ENCODE measurements around the gene CCR3.

DNA sequence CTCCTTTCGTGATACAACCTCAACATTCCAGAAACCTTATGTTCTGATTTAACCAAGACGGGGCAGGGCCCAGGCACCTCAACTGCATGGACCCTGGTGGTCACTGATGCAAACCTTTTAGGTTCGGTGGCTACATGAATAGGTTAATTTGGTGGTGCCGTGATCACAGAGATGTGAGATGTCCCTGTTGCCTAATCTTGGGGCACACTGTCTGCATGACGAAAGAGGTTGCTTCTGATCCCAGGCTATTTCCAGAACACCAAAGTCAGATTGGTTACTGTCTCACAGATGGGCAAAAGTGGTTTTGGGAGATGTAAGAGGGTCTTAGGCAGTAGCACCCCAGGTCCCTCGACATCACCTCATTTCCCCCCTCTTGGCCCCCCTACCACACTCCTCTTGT, 30.2 kb upstream of the CCR3 start:
- TF ChIP-seq POLR2A (IDR thresholded peaks at IDR 0.05; ENCODE audit: borderline replicate concordance, extremely low read depth, insufficient read depth, insufficient read length) (no peak), EZH2 (IDR thresholded peaks at IDR 0.05) (no peak), POLR2AphosphoS5 (IDR thresholded peaks at IDR 0.05; ENCODE audit: low read depth, low read length) (no peak), SIN3A (IDR thresholded peaks at IDR 0.05; ENCODE audit: low read depth) (no peak), SP1 (IDR thresholded peaks at IDR 0.05; ENCODE audit: low read depth) (no peak), EGR1 (IDR thresholded peaks at IDR 0.05; ENCODE audit: low read depth) (no peak), ZNF274 (IDR thresholded peaks at IDR 0.05; ENCODE audit: low read depth, low read length) (no peak), SRF (IDR thresholded peaks at IDR 0.05; ENCODE audit: low read depth) (no peak), CEBPB (IDR thresholded peaks at IDR 0.05; ENCODE audit: low read depth) (no peak)
- TF ChIP-seq, protein P1, sequence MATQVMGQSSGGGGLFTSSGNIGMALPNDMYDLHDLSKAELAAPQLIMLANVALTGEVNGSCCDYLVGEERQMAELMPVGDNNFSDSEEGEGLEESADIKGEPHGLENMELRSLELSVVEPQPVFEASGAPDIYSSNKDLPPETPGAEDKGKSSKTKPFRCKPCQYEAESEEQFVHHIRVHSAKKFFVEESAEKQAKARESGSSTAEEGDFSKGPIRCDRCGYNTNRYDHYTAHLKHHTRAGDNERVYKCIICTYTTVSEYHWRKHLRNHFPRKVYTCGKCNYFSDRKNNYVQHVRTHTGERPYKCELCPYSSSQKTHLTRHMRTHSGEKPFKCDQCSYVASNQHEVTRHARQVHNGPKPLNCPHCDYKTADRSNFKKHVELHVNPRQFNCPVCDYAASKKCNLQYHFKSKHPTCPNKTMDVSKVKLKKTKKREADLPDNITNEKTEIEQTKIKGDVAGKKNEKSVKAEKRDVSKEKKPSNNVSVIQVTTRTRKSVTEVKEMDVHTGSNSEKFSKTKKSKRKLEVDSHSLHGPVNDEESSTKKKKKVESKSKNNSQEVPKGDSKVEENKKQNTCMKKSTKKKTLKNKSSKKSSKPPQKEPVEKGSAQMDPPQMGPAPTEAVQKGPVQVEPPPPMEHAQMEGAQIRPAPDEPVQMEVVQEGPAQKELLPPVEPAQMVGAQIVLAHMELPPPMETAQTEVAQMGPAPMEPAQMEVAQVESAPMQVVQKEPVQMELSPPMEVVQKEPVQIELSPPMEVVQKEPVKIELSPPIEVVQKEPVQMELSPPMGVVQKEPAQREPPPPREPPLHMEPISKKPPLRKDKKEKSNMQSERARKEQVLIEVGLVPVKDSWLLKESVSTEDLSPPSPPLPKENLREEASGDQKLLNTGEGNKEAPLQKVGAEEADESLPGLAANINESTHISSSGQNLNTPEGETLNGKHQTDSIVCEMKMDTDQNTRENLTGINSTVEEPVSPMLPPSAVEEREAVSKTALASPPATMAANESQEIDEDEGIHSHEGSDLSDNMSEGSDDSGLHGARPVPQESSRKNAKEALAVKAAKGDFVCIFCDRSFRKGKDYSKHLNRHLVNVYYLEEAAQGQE (IDR thresholded peaks at IDR 0.05; ENCODE audit: low read depth), result no peak
- TF ChIP-seq, protein P2, sequence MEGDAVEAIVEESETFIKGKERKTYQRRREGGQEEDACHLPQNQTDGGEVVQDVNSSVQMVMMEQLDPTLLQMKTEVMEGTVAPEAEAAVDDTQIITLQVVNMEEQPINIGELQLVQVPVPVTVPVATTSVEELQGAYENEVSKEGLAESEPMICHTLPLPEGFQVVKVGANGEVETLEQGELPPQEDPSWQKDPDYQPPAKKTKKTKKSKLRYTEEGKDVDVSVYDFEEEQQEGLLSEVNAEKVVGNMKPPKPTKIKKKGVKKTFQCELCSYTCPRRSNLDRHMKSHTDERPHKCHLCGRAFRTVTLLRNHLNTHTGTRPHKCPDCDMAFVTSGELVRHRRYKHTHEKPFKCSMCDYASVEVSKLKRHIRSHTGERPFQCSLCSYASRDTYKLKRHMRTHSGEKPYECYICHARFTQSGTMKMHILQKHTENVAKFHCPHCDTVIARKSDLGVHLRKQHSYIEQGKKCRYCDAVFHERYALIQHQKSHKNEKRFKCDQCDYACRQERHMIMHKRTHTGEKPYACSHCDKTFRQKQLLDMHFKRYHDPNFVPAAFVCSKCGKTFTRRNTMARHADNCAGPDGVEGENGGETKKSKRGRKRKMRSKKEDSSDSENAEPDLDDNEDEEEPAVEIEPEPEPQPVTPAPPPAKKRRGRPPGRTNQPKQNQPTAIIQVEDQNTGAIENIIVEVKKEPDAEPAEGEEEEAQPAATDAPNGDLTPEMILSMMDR (IDR thresholded peaks at IDR 0.05 in 2 of 3, conservative IDR thresholded peaks at IDR 0.05 in 1 of 3; ENCODE audit: borderline replicate concordance in 1 of 3, insufficient read depth in 1 of 3, low read depth in 2 of 3, low read length in 2 of 3), result no peak
- TF ChIP-seq, protein P3, sequence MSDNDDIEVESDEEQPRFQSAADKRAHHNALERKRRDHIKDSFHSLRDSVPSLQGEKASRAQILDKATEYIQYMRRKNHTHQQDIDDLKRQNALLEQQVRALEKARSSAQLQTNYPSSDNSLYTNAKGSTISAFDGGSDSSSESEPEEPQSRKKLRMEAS (IDR thresholded peaks at IDR 0.05), result no peak
- TF ChIP-seq, protein P4, sequence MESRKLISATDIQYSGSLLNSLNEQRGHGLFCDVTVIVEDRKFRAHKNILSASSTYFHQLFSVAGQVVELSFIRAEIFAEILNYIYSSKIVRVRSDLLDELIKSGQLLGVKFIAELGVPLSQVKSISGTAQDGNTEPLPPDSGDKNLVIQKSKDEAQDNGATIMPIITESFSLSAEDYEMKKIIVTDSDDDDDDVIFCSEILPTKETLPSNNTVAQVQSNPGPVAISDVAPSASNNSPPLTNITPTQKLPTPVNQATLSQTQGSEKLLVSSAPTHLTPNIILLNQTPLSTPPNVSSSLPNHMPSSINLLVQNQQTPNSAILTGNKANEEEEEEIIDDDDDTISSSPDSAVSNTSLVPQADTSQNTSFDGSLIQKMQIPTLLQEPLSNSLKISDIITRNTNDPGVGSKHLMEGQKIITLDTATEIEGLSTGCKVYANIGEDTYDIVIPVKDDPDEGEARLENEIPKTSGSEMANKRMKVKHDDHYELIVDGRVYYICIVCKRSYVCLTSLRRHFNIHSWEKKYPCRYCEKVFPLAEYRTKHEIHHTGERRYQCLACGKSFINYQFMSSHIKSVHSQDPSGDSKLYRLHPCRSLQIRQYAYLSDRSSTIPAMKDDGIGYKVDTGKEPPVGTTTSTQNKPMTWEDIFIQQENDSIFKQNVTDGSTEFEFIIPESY (IDR thresholded peaks at IDR 0.05; ENCODE audit: extremely low read depth, insufficient replicate concordance, low read length), result no peak

All from HCT116 (cell line).